Measurements from ENCODE around the gene HRC.
"Not testable (repeated sequence)": the region's sequence is repeated elsewhere in the genome, so short reads cannot be mapped to it uniquely, and the experiment has no call there.

HRC gene

GRCh38 chr19:49155005-49155819, at the start of gene HRC:
Gene HRC, minus strand, starts transcription at chr19:49155396. Its CDS starts 159 bp downstream, at chr19:49155237.
- no peak for DNase-seq (ENCODE audit: low read depth in 1 of 2, low spot score in 1 of 2)

GRCh38 chr19:49201042-49201441, 45.8 kb upstream of the HRC start:
- DNase-seq (ENCODE audit: low read depth in 1 of 2, low spot score in 1 of 2) = no peak

- DNase-seq (ENCODE audit: low read depth in 1 of 2, low spot score in 1 of 2) = no peak
Measured at GRCh38 chr19:49200238-49200862, 45.2 kb upstream of the HRC start.

GRCh38 chr19:49196527-49197240, 41.5 kb upstream of the HRC start:
- no peak for DNase-seq (ENCODE audit: low read depth in 1 of 2, low spot score in 1 of 2)

- DNase-seq (ENCODE audit: low read depth in 1 of 2, low spot score in 1 of 2) = no peak
Measured at GRCh38 chr19:49194408-49194807, 39.2 kb upstream of the HRC start.

GRCh38 chr19:49193822-49194394, 38.7 kb upstream of the HRC start:
- DNase-seq (ENCODE audit: low read depth in 1 of 2, low spot score in 1 of 2) = no peak

- DNase-seq (ENCODE audit: low read depth in 1 of 2, low spot score in 1 of 2) = no peak
Measured at GRCh38 chr19:49190781-49191180, 35.6 kb upstream of the HRC start.

- DNase-seq (ENCODE audit: low read depth in 1 of 2, low spot score in 1 of 2) = no peak
Measured at GRCh38 chr19:49189259-49189658, 34.1 kb upstream of the HRC start.

- DNase-seq (ENCODE audit: low read depth in 1 of 2, low spot score in 1 of 2) = no peak
Measured at GRCh38 chr19:49188626-49189200, 33.5 kb upstream of the HRC start.

GRCh38 chr19:49186108-49186507, 30.9 kb upstream of the HRC start:
- no peak for DNase-seq (ENCODE audit: low read depth in 1 of 2, low spot score in 1 of 2)

- DNase-seq (ENCODE audit: low read depth in 1 of 2, low spot score in 1 of 2) = no peak
Measured at GRCh38 chr19:49182848-49183375, 27.7 kb upstream of the HRC start.

GRCh38 chr19:49182010-49182847, 27.0 kb upstream of the HRC start:
- DNase-seq (ENCODE audit: low read depth in 1 of 2, low spot score in 1 of 2) = not testable (repeated sequence)

GRCh38 chr19:49180659-49181058, 25.5 kb upstream of the HRC start:
- DNase-seq (ENCODE audit: low read depth in 1 of 2, low spot score in 1 of 2) = no peak

GRCh38 chr19:49173198-49173597, 18.0 kb upstream of the HRC start:
- DNase-seq (ENCODE audit: low read depth in 1 of 2, low spot score in 1 of 2) = no peak

GRCh38 chr19:49168421-49168820, 13.2 kb upstream of the HRC start:
- no peak for DNase-seq (ENCODE audit: low read depth in 1 of 2, low spot score in 1 of 2)

- DNase-seq (ENCODE audit: low read depth in 1 of 2, low spot score in 1 of 2) = no peak
Measured at GRCh38 chr19:49167857-49168409, 12.7 kb upstream of the HRC start.

- DNase-seq (ENCODE audit: low read depth in 1 of 2, low spot score in 1 of 2) = no peak
Measured at GRCh38 chr19:49165865-49166301, 10.7 kb upstream of the HRC start.

- DNase-seq (ENCODE audit: low read depth in 1 of 2, low spot score in 1 of 2) = no peak
Measured at GRCh38 chr19:49165111-49165750, 10.0 kb upstream of the HRC start.

- no peak for DNase-seq (ENCODE audit: low read depth in 1 of 2, low spot score in 1 of 2)
Measured at GRCh38 chr19:49161987-49162386, 6.8 kb upstream of the HRC start.
